Measurements from ENCODE around the gene SUPT6H.

SUPT6H gene

DNA sequence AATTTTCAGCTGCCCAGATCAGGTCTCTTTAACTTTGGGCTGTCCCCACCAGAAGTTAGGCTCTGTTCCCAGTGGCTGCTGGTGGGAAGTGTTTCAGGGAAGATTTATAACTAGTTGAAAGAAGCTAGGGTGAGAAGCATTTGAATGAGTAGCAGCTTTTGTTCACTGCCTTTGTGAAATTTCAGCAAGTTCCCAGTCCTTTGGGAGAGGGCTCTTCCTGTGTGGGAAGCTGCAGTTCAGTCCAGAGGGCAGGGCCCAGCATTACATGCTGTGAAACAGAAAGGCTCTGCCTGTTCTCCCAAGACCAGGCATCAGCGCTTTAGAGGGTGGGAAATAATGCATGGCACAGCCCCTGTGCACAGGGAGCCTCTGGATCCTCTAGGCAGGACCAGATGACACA lies 31.9 kb downstream of the SUPT6H start:
- H3K4me3 ChIP-seq (ENCODE audit: low read length) = no peak overlapping the region
- no peak overlapping the region for H2AFZ ChIP-seq (ENCODE audit: low read depth, low read length)
- no peaks in the 10 kb centered on the region for H3K9me3 ChIP-seq (ENCODE audit: low read length)
- no peaks in the 10 kb centered on the region for H3K27me3 ChIP-seq (ENCODE audit: insufficient read depth, low read length)
- H3K36me3 ChIP-seq (ENCODE audit: insufficient read depth, low read length) = peaks cover 86% of the 10 kb centered on the region
- no peaks in the 10 kb centered on the region for H3K4me1 ChIP-seq (ENCODE audit: insufficient read depth, low read length)

DNA sequence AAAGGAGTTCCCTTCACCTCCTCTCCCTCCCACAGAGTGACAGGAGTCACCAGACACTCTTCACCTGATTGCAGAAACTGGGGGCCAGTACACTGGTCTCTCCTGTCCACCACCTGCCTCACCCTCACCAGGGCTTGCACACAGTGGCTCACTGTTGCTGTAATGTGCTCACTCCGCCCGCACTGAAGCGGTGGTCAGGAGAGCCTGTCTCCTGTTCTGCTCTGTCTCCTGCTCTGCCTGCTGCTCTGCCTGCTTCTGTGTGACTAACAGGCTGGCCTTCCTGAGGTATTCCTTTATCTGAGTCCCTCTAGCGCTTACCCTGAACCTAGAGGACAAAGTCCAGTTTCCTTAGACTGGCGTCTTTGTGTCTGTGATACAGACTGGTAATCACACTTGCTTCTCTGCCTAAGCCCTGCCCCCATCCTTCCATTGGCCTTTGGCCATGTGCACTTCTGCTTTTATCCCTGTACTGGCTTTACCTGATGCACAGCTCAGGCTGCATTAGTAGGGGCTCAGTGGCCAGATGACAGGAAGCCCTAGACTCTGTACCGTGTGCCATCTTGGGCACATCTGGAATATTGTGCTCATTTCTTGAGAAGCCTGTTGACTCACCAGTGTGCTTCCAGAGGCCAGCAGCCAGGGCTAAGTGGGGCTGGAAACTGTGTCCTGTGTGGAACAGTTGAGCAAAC lies 36.4 kb downstream of the SUPT6H start:
- Histone ChIP-seq H3K4me3 (ENCODE audit: low read length) (no peak overlapping the region), H3K27me3 (ENCODE audit: insufficient read depth, low read length) (no peaks in the 10 kb centered on the region), H3K4me1 (ENCODE audit: insufficient read depth, low read length) (peaks cover 19% of the 10 kb centered on the region), H3K9me3 (ENCODE audit: low read length) (no peaks in the 10 kb centered on the region), H2AFZ (ENCODE audit: low read depth, low read length) (no peak overlapping the region), H3K36me3 (ENCODE audit: insufficient read depth, low read length) (peaks cover 99% of the 10 kb centered on the region)

DNA sequence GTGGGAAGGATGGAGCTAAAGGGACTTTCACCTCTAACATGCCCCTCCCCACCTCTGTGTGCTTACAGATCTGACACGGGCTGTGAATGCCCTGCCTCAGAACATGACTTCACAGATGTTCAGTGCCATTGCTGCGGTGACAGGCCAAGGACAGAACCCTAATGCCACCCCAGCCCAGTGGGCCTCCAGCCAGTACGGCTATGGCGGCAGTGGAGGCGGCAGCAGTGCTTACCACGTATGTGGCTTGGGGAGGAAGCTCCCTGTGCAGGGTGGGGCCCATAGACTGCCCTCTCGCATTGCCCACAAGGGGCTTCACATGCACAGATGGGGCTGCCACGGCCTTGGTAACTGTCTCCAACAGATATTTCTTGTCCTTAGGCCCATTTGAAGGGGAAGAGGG lies 38.3 kb downstream of the SUPT6H start:
- Histone ChIP-seq H3K4me3 (ENCODE audit: low read length) (no peak overlapping the region), H3K36me3 (ENCODE audit: insufficient read depth, low read length) (peaks cover 87% of the 10 kb centered on the region), H3K4me1 (ENCODE audit: insufficient read depth, low read length) (peaks cover 19% of the 10 kb centered on the region), H3K27me3 (ENCODE audit: insufficient read depth, low read length) (no peaks in the 10 kb centered on the region), H3K9me3 (ENCODE audit: low read length) (no peaks in the 10 kb centered on the region), H2AFZ (ENCODE audit: low read depth, low read length) (no peak overlapping the region)

DNA sequence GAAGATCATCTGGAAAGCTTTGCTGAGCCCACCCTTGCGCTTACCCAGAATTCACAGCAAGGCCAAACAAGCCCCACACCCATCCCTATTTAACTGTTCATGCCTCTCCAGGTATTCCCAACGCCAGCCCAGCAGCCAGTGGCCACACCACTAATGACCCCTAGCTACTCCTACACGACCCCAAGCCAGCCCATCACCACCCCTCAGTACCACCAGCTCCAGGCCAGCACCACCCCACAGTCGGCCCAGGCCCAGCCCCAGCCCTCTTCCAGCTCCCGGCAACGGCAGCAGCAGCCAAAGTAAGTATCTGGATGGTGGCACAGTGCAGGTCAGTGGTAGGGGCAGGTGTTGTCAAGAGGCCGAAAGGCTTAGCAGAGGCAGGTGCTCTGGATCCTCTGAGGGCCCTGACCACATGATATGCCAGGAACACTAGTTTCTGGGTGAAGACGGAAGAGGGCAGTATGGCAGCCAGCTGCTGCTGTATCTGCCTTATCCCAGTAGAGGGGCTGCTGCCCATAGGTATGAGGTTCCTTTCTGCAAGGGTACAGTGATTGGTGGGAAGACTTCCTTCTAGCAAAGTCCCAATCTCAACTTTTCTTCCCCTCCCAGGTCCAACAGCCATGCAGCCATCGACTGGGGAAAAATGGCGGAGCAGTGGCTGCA lies 39.0 kb downstream of the SUPT6H start:
- H2AFZ ChIP-seq (ENCODE audit: low read depth, low read length) = no peak overlapping the region
- H3K9me3 ChIP-seq (ENCODE audit: low read length) = no peaks in the 10 kb centered on the region
- no peak overlapping the region for H3K4me3 ChIP-seq (ENCODE audit: low read length)
- H3K27me3 ChIP-seq (ENCODE audit: insufficient read depth, low read length) = no peaks in the 10 kb centered on the region
- peaks cover 81% of the 10 kb centered on the region for H3K36me3 ChIP-seq (ENCODE audit: insufficient read depth, low read length)
- peaks cover 19% of the 10 kb centered on the region for H3K4me1 ChIP-seq (ENCODE audit: insufficient read depth, low read length)

DNA sequence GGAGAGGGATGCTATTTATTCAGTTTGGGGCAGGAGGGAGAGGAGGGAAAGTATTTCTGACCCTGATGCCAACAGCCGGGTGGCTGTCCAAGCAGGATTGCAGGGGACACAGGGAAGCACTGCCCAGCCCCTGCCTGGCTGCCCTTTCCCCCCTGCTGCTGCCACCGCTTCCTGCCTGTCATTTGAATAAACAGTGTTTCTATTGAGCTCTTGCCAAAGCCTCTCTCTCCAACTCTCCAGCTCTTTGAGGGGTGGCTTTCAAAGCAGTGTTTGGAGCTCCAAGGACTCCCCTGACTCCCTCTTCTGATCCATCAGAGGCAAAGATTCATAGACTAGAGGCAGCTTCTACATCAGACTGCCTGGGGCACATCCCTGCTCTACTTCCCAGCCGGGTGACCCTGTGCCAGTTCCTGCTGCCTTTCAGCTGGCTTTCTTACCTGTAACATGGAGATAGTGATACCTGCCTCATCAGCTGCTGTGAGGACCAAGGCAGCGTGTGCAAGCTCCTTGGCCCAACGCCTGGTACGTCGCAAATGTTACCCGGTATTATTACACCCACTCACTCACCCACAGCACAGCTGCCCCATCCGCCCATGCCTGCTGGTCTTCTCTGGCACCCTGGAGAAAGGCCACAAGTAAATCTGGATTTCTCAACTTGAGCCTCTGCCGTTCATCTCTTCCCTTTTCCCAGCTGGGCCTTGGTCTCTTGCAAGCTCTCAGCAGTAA lies 40.2 kb downstream of the SUPT6H start:
- Histone ChIP-seq H3K4me1 (ENCODE audit: insufficient read depth, low read length) (peaks cover 19% of the 10 kb centered on the region), H3K4me3 (ENCODE audit: low read length) (no peak overlapping the region), H3K36me3 (ENCODE audit: insufficient read depth, low read length) (peaks cover 69% of the 10 kb centered on the region), H2AFZ (ENCODE audit: low read depth, low read length) (no peak overlapping the region), H3K9me3 (ENCODE audit: low read length) (no peaks in the 10 kb centered on the region), H3K27me3 (ENCODE audit: insufficient read depth, low read length) (no peaks in the 10 kb centered on the region)

DNA sequence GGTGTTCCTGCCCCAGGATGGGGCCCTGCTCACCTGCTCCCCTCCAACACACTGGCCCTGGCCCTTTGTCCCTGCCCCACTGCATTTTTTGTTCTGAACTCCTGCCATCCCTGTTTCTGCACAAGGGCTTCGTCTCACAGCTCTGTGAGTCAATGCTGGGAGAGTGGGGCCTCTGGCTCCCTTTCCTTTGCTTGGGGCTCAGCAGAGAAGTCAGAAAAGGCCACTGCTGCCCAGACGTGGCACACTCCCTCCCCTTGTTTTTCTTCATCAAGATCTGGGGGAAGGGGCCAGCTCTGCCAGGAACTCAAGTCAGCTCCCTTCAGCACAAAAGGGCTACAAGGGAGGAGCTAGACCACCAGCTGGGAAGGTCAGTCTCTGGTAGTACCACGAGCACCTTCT lies 40.7 kb downstream of the SUPT6H start:
- H3K4me1 ChIP-seq (ENCODE audit: insufficient read depth, low read length) = peaks cover 19% of the 10 kb centered on the region
- H3K4me3 ChIP-seq (ENCODE audit: low read length) = no peak overlapping the region
- H3K27me3 ChIP-seq (ENCODE audit: insufficient read depth, low read length) = no peaks in the 10 kb centered on the region
- H3K36me3 ChIP-seq (ENCODE audit: insufficient read depth, low read length) = peaks cover 64% of the 10 kb centered on the region
- no peak overlapping the region for H2AFZ ChIP-seq (ENCODE audit: low read depth, low read length)
- H3K9me3 ChIP-seq (ENCODE audit: low read length) = no peaks in the 10 kb centered on the region

DNA sequence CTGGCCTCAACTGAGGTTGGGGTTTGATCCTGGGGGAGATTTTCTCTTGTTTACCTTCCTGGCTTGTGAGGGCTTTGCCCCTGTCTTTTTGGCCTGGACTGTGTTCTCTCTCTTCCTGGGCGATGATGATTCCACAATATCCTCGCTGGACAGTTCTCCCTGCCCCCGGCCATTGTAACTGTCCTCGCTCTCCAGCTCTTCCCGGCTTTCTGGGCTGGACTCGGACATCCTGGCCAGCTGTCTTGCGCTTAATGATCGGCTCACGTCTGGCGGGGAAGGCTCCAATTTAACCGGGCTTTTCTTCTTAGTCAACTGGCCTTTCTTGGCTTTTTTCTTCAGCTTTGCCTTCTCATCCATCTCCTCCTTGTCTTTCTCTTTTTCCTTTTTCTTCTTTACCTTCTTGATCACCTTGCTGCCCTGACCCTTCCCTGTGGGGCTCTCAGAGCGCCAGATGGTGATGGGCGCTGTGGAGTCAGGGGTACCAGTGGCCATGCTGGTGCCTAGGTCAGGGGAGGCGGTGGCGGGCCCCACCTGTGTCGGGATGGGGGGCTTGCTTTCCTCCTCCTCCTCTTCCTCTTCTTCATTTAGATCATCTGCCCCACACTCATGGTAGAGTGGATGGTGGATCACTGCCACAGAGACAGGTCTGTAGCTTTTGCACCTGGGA lies 41.7 kb downstream of the SUPT6H start:
- H3K9me3 ChIP-seq (ENCODE audit: low read length) = no peaks in the 10 kb centered on the region
- peaks cover 54% of the 10 kb centered on the region for H3K36me3 ChIP-seq (ENCODE audit: insufficient read depth, low read length)
- no peak overlapping the region for H3K4me3 ChIP-seq (ENCODE audit: low read length)

DNA sequence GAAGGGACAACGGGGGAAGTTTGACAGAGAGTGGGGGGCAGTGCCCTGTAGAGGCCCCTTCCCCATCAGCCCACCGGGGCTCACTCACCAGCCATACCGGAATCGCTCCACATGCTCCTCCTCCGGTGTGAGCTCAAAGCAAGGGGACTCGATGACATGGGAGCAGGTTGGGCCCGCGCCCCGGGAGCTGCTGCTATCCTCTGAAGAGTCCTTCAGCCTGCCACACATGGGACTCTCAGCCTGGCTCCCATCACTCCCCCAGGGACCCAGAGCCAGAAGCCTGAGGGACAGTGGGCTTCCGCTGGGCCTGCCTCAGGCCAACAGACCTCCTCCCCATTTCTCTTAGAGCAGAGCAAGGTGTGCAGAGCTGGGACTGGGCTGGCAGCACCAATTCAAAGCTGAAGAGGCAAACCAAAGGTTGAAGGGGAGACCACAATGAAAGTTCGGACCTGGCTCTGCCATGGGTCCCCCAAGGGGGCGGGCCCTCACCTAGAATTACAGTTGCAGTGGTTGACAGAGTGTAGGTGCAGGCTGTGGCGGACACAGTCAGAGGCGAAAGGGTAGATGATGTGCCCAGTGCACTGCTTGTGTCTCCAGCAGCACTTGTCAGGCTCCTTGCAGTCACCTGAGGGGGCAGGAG lies 42.3 kb downstream of the SUPT6H start:
- H3K27me3 ChIP-seq (ENCODE audit: insufficient read depth, low read length) = no peaks in the 10 kb centered on the region
- H3K9me3 ChIP-seq (ENCODE audit: low read length) = no peaks in the 10 kb centered on the region
- H3K36me3 ChIP-seq (ENCODE audit: insufficient read depth, low read length) = peaks cover 48% of the 10 kb centered on the region
- peaks cover 19% of the 10 kb centered on the region for H3K4me1 ChIP-seq (ENCODE audit: insufficient read depth, low read length)
- H2AFZ ChIP-seq (ENCODE audit: low read depth, low read length) = no peak overlapping the region
- no peak overlapping the region for H3K4me3 ChIP-seq (ENCODE audit: low read length)

More for the DNA sequence above, 41.7 kb downstream of the SUPT6H start:
- H3K27me3 ChIP-seq (ENCODE audit: insufficient read depth, low read length) = no peaks in the 10 kb centered on the region
- H3K4me1 ChIP-seq (ENCODE audit: insufficient read depth, low read length) = peaks cover 19% of the 10 kb centered on the region
- H2AFZ ChIP-seq (ENCODE audit: low read depth, low read length) = no peak overlapping the region

DNA sequence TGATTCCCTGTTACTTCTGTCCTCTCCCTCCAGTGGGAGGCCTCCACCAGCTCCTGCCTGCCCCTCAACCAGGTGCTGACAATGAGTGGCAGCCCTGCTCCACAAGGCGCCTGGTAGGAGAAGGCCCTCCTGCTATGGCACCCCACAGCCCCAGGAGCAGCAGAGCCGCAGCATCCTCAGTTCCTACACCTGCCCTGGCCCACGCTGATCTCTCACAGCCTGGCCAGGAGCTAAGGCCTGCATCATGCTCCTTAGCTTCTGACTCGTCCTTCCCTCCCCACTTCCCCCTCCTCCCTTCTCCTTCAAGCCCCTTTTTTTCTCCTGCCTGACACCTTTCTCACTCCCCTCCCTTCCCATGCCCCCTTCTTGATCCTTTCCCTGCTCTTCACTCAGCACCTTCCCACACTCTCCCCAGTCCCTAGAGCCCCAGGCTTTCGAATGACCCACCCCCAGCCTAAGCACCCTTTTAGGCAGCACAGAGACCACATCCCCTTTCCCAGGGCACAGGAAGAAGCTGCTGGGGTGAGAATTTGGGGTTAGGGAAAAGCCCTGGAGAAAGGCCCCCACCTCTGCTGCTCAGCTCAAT lies 43.2 kb downstream of the SUPT6H start:
- H3K4me3 ChIP-seq (ENCODE audit: low read length) = no peak overlapping the region
- H2AFZ ChIP-seq (ENCODE audit: low read depth, low read length) = no peak overlapping the region
- peaks cover 19% of the 10 kb centered on the region for H3K4me1 ChIP-seq (ENCODE audit: insufficient read depth, low read length)
- peaks cover 40% of the 10 kb centered on the region for H3K36me3 ChIP-seq (ENCODE audit: insufficient read depth, low read length)
- H3K27me3 ChIP-seq (ENCODE audit: insufficient read depth, low read length) = no peaks in the 10 kb centered on the region
- no peaks in the 10 kb centered on the region for H3K9me3 ChIP-seq (ENCODE audit: low read length)

DNA sequence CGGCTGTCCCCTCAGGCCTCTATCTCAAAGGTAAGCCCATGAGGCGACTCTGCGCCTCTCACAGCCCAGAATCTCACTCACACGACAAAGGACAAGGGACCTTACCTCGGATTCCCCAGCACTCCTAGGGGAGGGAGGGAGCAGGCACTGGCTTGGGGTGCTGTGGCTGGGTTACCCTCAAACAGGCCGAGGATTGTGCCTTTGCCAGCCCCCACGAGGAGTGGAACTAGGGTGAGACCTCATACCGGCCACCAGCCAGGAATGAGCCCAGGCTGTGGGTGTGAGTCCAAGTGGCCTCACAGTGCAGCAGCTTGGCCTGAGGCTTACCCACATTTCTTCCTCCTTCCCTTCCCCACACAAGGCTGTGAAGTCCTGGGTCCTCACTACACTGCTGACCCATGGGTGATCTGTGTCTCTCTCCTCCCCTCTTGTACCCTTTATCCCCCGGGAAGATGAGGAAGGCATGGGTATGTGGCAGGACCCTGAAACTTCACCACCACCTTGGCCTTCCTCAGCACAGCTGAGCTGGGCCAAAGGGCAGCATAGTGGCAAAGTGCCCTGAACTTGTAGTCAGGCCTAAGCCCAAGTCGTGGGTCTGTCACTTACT lies 43.8 kb downstream of the SUPT6H start:
- Histone ChIP-seq H3K36me3 (ENCODE audit: insufficient read depth, low read length) (peaks cover 33% of the 10 kb centered on the region), H3K9me3 (ENCODE audit: low read length) (no peaks in the 10 kb centered on the region), H3K27me3 (ENCODE audit: insufficient read depth, low read length) (no peaks in the 10 kb centered on the region), H3K4me1 (ENCODE audit: insufficient read depth, low read length) (peaks cover 19% of the 10 kb centered on the region), H2AFZ (ENCODE audit: low read depth, low read length) (no peak overlapping the region), H3K4me3 (ENCODE audit: low read length) (no peak overlapping the region)

DNA sequence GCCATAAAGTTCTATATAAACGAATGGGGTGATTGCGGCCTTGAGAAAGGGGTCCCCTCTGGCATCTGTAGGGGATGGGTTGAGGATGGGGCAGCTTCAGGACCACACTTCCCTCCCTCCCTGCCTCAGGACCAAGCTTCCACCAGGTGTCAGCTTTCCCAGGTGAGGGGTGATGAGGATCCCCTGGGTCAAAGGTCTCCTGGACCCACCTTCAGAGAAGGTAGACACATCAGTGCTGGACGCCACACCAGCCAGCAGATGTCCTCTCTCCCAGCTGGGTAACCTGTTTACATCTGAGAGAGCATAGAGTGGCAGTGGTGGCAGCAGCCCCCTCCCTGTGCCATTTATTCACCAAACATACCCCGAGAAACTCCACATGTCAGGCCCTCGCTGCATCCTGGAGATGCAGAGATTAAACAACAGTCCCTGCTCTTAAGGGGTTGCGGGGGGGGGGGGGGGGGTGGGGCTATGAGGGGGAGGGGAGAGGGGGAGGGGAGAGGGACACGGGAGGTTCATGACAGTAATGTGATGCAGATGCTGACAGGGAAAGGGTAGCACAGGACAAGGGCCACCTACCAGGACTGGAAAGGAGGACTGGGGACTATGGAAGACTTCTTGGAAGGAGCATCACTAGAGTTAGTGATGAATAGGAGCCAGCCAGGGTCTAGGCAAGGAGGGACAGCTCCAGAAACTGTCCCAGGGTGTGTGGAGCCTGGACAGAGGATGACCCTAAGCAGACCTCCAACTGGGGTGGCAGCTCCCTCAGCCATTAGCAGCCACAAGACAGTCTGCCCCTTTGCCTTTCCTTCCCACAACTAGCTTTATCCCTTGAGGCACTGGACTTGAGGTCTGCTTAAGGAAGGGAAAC lies 44.7 kb downstream of the SUPT6H start:
- Histone ChIP-seq H3K4me1 (ENCODE audit: insufficient read depth, low read length) (peaks cover 16% of the 10 kb centered on the region), H3K27me3 (ENCODE audit: insufficient read depth, low read length) (no peaks in the 10 kb centered on the region), H3K9me3 (ENCODE audit: low read length) (no peaks in the 10 kb centered on the region), H2AFZ (ENCODE audit: low read depth, low read length) (no peak overlapping the region), H3K4me3 (ENCODE audit: low read length) (no peak overlapping the region), H3K36me3 (ENCODE audit: insufficient read depth, low read length) (peaks cover 24% of the 10 kb centered on the region)
